ENCODE measurements around the gene WNT9A.
A peak's percentile ranks its signal among the peaks of the same experiment; 100 is the strongest.
"Not testable (repeated sequence)": the region's sequence is repeated elsewhere in the genome, so short reads cannot be mapped to it uniquely, and the experiment has no call there.

Gene WNT9A, protein sequence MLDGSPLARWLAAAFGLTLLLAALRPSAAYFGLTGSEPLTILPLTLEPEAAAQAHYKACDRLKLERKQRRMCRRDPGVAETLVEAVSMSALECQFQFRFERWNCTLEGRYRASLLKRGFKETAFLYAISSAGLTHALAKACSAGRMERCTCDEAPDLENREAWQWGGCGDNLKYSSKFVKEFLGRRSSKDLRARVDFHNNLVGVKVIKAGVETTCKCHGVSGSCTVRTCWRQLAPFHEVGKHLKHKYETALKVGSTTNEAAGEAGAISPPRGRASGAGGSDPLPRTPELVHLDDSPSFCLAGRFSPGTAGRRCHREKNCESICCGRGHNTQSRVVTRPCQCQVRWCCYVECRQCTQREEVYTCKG

DNA sequence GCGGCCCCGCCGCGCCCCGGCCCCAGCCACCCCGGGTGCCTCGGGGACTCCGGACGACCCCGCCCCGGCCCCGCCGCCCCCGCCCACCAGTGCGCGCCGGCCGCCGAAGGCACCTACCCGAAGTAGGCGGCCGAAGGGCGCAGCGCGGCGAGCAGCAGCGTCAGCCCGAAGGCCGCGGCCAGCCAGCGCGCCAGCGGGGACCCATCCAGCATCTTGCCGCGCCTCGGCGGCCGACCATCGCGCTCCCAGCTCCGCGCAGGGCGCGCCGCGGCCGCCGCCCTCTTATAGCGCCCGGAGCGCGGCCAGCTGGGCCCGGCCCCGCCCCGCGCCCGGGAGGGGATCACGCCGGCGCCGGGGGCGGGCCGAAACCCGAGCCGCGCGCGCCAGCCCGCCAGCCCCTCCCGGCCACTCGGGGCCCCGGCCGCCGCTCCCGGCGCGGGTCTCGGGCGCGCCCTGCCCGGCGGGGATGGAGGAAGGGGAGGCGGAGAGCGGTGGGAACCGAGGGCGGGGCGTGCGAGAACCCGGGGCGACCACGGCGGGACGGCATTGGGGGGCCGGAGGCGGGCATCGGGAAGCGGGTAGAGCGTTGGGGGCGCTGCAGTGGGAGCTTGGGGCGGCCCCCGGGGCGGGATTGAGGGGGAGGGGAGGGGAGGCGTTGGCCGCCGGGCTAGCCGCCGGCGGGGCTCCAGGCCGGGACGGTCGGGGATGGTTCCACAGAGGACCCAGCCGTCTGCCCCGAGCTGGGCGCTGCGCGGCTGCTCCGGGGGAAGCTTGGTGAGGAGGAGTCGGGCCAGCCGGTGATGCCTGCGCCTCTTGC is at the start of gene WNT9A:
TSS of gene WNT9A (minus strand) at position 257 of the 817 bp plus-strand sequence. CDS start at position 212, 45 bp downstream.
- peak; percentile 50 for DNase-seq (ENCODE audit: low read depth, low spot score)

DNA sequence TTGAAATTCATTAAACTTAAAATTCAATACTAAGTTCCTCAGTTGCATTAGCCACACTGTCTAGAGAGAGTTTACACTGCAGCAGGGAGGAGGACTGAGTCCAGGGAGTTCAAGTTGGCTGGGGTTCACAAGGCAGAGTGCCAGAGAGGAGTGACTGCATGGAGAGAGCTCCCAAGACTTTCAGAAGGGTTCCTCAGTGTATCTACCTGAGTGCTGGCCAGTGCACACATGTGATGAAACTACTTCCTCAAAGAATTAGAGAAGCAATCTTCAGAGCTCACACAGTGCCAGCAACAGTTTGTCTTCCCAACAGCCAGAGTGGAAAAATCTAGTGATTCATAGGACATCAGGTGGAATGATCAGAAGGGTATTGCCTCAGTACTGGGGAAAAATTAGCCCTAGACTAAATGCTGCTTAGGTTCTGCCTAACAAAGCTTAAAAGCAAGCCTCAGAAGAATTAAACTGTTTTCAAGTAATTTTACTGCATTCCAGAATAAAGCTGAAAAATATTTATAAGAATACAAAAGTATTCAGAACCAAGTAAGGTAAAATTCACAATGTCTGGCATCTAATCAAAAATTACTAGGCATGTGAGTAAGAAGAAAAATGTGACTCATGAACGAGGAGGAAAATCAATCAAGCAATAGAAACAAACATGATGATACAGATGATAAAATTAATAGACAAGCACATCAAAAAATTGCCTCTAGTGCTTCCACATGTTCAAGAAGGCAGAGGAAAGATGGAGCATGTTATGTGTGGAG is 48.6 kb upstream of the WNT9A start:
- no peak for DNase-seq (ENCODE audit: low read depth, low spot score)

DNA sequence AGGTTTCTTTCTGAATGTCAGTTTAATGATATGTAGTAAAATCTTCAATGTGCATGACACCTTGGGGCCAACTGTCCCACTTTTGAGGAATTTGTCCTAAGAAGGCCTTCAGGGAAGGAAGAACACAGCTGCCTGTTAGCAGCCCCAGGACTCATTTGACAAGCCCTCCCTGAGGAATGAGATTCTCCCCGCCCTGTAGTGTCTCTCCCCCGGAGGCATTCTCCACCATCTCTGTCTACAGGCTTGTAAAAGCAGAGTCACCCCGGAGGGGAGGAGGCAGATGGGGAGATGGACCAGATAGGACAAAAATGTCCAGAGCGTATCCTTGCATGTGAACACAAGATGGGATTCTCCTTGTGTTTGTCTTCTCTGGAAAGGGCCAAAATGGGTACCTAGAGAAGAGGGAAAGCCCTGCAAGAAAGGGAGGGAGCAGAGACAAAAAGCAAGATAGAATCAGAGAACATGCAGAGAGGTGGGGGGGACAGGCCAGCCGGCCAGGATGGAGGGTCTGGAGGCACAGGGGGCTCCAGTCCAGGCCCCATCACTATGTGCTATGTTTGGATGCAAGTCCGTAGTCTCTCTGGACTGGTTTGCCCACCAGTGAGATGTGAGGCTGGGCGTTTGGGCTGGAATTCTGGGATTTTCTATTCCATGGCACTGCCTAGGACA is 47.0 kb upstream of the WNT9A start:
- no peak for DNase-seq (ENCODE audit: low read depth, low spot score)

DNA sequence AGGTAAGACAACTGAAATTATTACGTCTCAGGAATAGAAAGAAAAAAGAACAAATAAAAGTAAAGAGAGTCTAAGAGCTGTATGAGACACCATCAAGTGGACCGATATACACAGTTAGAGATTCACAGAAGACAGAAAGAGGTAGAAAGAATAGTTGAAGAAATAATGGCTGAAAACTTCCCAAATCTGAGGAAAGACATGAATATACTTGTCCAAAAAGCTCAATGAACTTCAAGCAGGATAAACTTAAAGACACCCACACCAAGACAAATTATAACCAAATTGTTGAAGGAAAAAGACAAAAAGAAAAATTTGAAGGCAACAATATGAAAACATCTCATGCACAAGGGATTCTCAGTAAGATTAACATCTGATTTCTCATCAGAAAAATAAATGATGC is 39.4 kb upstream of the WNT9A start:
- no peak for DNase-seq (ENCODE audit: low read depth, low spot score)

DNA sequence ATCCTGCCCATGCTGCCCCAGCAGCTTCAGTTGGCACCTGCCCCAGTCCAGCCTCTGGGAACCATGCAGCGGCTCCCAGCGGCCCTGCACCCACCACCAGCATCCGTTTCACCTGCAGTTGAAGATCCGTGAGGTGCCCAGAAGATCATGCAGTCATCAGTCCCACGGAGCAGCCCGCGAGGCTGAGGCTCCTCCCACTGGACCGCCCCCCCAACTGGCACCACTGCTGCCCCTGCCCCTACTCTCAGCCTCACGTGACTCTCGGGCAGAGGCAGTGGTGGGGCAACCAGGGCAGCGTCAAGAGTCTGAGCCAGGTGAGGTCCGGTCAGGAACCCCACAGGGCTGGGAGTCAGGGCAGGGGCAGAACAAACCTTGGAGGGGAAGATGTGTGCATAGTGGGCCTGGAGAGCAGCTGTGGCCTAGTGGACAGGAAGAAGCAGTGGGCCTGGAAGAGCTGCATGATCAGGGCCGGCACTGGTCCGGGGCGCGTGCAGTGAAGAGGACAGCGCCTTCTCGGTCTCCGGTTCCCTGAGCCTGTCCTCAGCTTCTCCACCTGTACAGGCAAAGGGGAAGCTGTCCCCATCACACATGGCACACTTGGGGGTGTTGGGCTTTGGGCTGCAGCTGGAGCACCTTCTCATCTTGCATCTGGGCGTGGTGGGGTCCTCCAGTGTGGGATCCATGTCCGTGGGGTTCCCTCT is 28.0 kb upstream of the WNT9A start:
- not testable (repeated sequence) for DNase-seq (ENCODE audit: low read depth, low spot score)

DNA sequence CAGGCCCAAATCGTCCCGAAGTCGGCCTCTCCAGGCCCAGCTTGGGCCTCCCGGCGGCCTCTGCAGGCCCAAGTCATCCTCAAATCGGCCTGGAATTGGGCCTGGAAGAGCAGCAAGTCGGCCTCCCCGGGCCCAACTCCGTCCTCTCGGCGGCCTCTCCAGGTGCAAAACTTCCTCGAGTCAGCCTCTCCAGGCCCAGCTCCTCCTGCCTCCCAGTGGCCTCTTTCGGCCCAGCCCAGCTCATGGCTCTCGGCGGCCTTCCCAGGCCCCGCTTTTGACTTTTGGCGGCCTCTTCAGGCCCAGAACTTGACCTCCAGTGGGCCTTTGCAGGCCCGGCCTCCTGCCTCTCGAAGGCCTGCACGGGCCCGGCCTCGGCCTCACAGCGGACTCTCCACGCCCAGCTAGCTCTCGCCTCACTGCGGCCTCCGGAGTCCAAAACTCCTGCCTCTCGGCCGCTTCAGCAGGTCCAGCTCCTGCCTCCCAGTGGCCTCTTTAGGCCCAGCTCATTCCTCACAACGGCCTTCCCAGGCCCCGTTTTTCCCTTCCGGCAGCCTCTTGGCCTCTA is 26.1 kb upstream of the WNT9A start:
- DNase-seq (ENCODE audit: low read depth, low spot score), result not testable (repeated sequence)

DNA sequence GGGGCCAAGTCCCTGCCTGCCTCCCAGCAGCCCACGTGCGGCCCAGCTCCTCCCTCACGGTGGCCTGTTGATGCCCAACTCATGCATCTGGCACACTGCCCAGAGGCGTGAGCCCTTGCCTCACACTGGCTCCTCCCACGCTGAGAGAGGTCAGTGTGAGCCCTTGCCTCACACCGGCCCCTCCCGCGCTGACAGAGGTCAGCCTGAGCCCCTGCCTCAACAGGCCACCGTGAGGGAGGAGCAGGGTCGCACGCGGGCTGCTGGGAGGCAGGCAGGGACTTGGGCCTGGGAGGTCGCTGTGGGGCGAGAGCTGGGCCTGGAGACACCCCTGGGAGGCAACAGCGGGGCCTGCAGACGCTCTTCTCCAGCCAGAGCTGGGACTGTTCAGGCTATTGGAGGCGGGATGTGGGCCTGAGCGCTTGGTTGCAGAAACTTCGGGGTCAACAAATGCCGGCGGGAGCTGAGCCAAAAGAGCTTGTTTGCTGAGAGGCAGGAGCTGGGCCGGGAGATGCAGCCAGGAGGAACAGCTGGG is 25.2 kb upstream of the WNT9A start:
- not testable (repeated sequence) for DNase-seq (ENCODE audit: low read depth, low spot score)

DNA sequence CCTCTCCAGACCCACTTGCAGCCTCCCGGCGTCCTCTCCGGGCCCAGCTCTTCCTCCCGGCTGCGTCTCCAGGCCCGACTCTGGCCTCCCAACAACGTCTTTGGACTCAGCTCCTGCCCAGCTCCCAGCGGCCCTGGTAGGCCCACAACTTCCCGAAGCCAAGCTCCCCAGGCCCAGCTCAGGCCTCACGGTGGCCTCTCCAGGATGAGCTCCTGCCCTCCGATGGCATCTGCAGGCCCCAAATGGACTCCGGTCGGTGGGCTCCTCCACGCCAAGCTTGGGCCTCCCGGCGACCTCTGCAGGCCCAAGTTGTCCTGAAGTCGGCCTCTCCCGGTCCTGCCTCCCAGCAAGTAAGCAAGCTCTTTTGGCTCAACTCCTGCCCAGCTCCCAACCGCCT is 24.5 kb upstream of the WNT9A start:
- DNase-seq (ENCODE audit: low read depth, low spot score), result not testable (repeated sequence)

DNA sequence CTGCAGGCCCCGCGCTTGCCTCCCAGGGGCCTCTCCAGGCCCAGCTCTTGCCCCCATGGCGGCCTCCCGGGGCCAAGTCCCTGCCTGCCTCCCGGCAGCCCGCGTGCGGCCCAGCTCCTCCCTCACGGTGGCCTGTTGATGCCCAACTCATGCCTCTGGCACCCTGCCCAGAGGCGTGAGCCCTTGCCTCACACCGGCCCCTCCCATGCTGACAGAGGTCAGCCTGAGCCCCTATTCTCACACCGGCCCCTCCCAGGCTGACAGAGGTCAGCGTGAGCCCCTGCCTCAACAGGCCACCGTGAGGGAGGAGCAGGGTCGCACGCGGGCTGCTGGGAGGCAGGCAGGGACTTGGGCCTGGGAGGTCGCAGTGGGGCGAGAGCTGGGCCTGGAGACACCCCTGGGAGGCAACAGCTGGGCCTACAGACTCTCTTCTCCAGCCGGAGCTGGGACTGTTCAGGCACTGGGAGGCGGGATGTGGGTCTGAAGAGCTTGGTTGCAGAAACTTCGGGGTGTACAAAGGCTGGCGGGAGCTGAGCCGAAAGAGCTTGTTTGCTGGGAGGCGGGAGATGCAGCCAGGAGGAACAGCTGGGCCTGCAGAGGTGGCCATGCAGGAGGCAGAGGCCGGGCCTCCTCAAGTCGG is 24.0 kb upstream of the WNT9A start:
- DNase-seq (ENCODE audit: low read depth, low spot score), result not testable (repeated sequence)

DNA sequence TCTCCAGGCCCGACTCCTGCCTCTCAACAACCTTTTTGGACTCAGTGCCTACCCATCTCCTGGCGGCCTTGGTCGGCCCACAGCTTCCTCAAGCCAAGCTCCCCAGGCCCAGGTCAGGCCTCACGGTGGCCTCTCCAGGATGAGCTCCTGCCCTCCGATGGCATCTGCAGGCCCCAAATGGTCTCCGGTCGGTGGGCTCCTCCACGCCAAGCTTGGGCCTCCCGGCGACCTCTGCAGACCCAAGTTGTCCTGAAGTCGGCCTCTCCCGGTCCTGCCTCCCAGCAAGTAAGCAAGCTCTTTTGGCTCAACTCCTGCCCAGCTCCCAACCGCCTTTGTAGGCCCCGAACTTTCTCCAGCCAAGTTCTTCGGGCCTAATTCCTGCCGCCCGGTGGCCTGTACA is 23.5 kb upstream of the WNT9A start:
- not testable (repeated sequence) for DNase-seq (ENCODE audit: low read depth, low spot score)

DNA sequence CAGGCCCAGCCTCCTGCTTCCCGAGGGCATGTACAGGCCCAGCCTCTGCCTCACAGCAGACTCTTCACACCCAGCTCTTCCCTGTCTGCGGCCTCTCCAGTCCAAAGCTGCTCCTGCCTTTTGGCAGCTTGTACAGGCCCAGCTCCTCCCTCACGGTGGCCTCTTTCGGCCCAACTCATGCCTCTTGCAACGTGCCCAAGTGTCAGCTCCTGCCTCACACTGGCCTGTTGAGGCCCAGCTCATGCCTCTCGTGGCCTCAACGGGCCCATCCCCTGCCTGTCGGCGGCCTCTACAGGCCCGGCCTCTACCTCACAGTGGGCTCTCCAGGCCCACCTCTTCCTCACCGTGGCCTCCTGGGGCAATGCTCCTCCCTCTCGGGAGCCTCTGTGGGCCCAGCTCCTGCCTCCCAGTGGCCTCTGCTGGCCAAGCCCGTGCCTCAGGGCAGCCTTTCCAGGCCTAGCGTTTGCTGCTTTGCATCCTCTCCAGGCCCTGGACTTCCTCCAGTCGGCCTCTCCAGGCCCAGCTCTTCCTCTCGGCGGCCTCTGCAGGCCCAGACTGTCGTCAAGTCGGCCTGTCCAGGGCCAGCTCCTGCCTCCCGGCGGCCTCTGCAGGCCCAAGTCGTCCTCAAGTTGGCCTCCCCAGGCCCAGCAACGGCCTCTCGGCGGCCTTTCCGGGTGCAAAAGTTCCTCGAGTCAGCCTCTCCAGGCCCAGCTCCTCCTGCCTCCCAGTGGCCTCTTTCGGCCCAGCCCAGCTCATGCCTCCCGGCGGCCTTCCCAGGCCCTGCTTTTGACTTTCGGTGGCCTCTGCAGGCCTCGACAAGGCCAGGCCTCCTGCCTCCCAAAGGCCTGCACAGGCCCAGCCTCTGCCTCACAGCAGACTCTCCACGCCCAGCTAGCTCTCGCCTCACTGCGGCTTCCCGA is 22.6 kb upstream of the WNT9A start:
- DNase-seq (ENCODE audit: low read depth, low spot score), result not testable (repeated sequence)

DNA sequence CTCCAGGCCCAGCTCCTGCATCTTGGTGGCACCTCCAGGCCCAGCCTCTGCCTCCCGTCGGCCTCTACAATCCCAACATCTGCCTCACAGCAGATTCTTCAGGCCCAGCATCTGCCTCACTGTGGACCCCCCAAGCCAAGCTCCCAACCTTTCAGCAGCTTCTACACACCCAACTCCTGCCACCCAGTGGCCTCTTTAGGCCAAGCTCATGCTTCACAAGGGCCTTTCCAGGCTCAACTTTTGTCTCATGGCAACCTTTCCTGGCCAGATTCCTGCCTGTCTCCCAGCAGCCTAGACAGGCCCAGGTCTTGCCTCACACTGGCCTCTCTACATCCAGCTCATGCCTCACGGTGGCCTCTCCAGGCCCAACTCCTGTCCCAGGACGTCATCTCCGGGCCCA is 20.1 kb upstream of the WNT9A start:
- not testable (repeated sequence) for DNase-seq (ENCODE audit: low read depth, low spot score)

DNA sequence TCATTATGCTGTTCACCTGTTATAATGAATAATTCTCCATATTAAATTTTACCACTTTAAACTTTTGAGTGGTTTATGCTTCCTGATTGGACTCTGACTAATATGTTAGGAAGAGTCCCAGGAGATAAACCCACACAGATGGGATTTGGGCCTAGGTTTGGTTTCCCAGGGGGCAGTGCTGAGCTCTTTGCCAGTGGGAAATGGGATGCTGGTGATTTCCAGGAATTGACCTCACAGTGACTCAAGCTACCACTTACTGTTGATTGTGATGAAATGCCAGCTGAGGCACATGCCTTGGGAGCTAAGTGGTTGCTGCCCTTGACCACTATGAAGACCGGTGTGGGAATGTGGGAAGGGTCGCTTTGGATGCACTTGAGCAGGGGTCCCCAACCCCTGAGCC is 19.0 kb upstream of the WNT9A start:
- peak; percentile 27 for DNase-seq (ENCODE audit: low read depth, low spot score)

DNA sequence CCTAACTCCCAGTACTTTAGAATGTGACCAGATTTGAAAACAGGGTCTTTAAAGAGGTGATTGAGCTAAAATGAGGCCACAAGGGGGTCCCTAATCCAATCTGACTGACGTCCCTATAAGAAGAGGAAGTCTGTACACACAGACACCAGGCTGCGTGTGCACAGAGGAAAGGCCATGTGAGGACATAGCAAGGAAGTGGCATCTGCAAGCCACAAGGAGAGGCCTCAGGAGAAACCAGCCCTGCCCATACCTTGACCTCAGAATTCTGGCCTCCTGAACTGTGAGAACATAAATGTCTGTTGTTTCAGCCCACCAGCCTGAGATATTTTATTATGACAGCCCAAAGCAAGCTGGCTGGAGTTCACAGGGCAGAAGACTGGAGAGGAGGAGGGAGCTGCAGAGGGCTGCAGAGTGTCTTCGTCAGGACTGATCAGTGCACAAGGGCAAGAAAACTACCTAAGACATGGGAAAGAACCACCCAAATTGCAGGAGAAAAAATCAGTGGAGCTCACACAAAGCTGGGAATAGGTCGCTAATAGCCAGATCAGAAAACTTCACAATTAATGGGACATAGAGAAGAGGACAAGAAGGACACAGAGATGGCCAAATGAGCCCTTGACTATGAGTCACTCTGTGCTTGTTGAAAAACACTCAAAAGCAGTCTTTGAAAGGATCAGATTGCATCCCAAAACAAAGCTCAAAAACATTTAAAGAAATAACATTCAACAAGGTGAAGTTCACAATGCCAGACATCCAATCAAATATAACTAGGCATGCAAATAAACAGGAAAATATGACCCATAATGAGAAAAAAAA is 14.1 kb upstream of the WNT9A start:
- DNase-seq (ENCODE audit: low read depth, low spot score), result no peak

DNA sequence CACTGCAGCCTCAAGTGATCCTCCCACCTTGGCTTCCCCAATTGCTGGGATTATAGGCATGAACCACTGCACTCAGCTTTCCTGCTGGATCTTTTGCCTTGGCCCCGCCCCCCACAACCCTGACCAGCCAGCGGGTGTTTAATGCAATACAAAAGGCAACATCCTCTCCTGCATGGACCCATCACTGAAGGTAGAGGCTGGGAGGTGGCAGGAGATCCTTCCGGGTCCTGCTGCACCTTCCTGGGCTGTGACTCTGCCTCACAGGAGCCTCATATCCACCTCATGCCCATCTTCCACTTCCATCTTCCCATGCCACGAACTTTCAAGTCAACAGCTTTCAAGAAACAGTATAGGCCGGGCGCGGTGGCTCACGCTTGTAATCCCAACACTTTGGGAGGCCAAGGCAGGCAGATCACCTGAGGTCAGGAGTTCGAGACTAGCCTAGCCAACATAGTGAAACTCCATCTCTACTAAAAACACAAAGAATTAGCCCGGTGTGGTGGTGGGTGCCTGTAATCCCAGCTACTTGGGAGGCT is 11.7 kb upstream of the WNT9A start:
- peak; percentile 1 for DNase-seq (ENCODE audit: low read depth, low spot score)

DNA sequence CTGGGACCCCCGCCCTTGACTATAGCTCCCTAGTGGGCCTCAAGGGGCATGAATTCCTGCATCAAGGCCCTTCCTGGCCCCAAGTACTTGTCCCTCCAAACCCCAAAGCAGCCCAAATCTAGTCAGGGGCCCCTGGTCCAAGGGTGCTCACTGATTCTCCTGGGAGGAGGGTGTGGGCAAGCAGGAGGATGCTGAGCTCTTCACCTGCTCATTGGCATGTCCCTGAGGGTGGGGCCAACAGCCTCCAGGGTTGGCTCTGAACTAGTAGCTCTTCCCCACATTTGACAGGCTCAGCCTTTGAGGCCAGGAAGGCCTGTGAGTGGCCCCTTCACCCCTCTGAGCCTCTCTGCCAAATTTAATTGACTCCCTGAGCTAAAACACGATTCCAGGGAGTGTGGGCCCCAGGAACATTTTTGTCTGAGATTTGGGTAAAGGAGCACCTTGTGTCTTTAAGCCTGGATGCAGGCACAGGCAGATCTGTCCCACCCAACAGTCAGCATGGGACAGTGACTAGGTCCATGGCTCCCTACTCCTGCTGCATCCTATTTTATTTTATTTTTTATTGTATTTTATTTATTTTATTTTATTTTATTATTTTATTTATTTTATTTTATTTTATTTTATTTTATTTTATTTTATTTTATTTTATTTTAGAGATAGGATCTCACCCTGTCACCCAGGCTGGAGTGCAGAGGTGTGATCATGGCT is 11.0 kb upstream of the WNT9A start:
- DNase-seq (ENCODE audit: low read depth, low spot score), result no peak

DNA sequence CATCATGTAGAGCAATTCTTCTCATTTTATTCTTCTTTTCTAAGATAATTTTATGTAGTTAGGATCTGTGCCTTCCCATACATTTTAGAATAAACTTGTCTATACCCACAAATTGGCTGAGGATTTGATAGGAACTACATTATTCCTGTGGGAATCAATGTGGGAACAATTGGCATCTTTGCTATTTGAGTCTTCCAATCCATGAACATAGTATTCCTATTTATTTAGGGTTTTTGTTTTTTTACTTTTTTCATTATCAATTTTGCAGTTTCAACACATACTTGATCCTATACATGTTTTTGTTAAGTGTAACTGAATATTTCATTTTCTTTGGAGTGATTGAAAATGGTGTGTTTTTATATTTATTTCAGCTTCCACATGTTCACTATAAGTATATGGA is 8.1 kb upstream of the WNT9A start:
- no peak for DNase-seq (ENCODE audit: low read depth, low spot score)
